Peyer's patch (tissue), 4 donors: ENCODE data around the gene C8B. TPM values are rescaled to one million over a fixed set of nuclear protein-coding genes. Genes with fewer than 3 reads are reported as not detected.

ENCODE experiments used
- DNase-seq, 3 donors: peaks; one replicate each; pipeline ENCODE4 v3.0.0-alpha.2; 2017 to 2019
- H3K27ac ChIP-seq, 4 donors: fragments of 200-600 bp; sonication (generic); one replicate each; pipeline ENCODE4 v1.5.1; 2016 to 2019
- H3K27me3 ChIP-seq, 2 donors: fragments of 200-600 bp; sonication (generic); one replicate each; pipeline ENCODE4 v1.5.1; 2019
- H3K36me3 ChIP-seq, 3 donors: fragments of 200-600 bp; sonication (generic); one replicate each; pipeline ENCODE4 v1.5.1; 2016 to 2019
- H3K4me1 ChIP-seq, 4 donors: fragments of 200-600 bp; sonication (generic); one replicate each; pipeline ENCODE4 v1.5.1; 2016 to 2019
- H3K4me3 ChIP-seq, 4 donors: fragments of 200-600 bp; sonication (generic); 1 replicate in 3 of 4; 2 replicates in 1 of 4; pipeline ENCODE4 v1.5.1; 2016 to 2019; ENCODE audit warnings: mild to moderate bottlenecking in 1 of 4
- H3K9me3 ChIP-seq, 4 donors: fragments of 200-600 bp; sonication (generic); one replicate each; pipeline ENCODE4 v1.5.1; 2016 to 2019; ENCODE audit warnings: mild to moderate bottlenecking in 1 of 4
- POLR2A ChIP-seq, 2 donors: fragments of 450-650 bp; IDR thresholded peaks; one replicate each; pipeline ENCODE4 v1.5.1; 2017; ENCODE audit warnings: antibody characterized with exemption in 2 of 2, mild to moderate bottlenecking in 2 of 2, moderate library complexity in 2 of 2
- total RNA-seq, 4 donors: library from RNA; depleted of rRNA; stranded (reverse); fragments of >200 nt; gene quantifications; one replicate each; pipeline ENCODE4 v1.1.0, GENCODE V29; 2016
- TF ChIP-seq, protein P1 (sequence below), 6 experiments: fragments of 450-650 bp in 4 of 6; fragments of 200-600 bp in 2 of 6; sonication (generic) in 1 of 6; IDR thresholded peaks; one replicate each; pipeline ENCODE4 v1.5.1; 2017 to 2019; ENCODE audit warnings: antibody characterized with exemption in 6 of 6, mild to moderate bottlenecking in 3 of 6, moderate library complexity in 1 of 6

C8B gene
- total RNA-seq, 4 donors from 2014 or later: not detected

DNA sequence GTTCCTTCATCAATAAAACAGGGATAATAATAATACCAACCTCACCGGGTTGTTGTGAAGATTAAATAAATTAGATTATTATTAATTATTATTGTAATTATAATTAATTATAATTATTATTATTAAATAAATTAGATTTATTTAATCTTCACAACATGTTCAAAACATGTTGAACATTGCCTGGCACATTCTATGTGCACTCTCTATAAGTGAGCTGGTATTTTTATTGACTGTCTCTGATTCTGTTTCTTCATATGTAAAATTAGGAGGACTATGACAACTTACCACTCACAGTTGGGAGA is 834 bp upstream of the C8B start:
- Histone ChIP-seq H3K36me3 (no peaks in the 10 kb centered on the region), H3K9me3 (no peaks in the 10 kb centered on the region), H3K4me3 (no peak overlapping the region), H3K27me3 (no peaks in the 10 kb centered on the region), H3K27ac (no peak overlapping the region), H3K4me1 (no peaks in the 10 kb centered on the region)
- no peak for DNase-seq
- TF ChIP-seq POLR2A (IDR thresholded peaks at IDR 0.05): no peak
- TF ChIP-seq, protein P1, sequence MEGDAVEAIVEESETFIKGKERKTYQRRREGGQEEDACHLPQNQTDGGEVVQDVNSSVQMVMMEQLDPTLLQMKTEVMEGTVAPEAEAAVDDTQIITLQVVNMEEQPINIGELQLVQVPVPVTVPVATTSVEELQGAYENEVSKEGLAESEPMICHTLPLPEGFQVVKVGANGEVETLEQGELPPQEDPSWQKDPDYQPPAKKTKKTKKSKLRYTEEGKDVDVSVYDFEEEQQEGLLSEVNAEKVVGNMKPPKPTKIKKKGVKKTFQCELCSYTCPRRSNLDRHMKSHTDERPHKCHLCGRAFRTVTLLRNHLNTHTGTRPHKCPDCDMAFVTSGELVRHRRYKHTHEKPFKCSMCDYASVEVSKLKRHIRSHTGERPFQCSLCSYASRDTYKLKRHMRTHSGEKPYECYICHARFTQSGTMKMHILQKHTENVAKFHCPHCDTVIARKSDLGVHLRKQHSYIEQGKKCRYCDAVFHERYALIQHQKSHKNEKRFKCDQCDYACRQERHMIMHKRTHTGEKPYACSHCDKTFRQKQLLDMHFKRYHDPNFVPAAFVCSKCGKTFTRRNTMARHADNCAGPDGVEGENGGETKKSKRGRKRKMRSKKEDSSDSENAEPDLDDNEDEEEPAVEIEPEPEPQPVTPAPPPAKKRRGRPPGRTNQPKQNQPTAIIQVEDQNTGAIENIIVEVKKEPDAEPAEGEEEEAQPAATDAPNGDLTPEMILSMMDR (IDR thresholded peaks at IDR 0.05): no peak

DNA sequence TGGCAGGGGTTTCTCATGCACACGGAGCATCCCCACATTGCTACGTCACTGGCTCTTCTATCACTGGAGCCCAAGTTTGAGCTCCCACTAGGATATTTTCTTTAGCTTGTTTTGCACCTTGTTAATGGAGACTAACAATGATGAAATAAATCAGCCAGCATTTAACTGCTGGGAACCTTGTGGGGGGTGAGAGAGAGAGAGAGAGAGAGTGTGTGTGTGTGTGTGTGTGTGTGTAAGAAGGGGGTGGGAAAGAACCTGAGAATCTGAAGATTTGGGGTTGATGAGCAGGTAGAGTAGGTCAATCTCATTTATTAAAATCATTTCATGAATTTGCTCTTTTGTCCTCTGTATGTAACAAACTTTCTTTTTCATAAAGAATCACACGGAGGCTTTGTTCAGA is 624 bp downstream of the C8B start:
- Histone ChIP-seq H3K27ac (no peak overlapping the region), H3K4me1 (no peaks in the 10 kb centered on the region), H3K9me3 (no peaks in the 10 kb centered on the region), H3K36me3 (no peaks in the 10 kb centered on the region), H3K4me3 (peak overlapping the region in 1 of 4 donors; percentile 11), H3K27me3 (no peaks in the 10 kb centered on the region)
- no peak for TF ChIP-seq POLR2A (IDR thresholded peaks at IDR 0.05)
- TF ChIP-seq, protein P1 (IDR thresholded peaks at IDR 0.05): no peak
- DNase-seq: no peak

DNA sequence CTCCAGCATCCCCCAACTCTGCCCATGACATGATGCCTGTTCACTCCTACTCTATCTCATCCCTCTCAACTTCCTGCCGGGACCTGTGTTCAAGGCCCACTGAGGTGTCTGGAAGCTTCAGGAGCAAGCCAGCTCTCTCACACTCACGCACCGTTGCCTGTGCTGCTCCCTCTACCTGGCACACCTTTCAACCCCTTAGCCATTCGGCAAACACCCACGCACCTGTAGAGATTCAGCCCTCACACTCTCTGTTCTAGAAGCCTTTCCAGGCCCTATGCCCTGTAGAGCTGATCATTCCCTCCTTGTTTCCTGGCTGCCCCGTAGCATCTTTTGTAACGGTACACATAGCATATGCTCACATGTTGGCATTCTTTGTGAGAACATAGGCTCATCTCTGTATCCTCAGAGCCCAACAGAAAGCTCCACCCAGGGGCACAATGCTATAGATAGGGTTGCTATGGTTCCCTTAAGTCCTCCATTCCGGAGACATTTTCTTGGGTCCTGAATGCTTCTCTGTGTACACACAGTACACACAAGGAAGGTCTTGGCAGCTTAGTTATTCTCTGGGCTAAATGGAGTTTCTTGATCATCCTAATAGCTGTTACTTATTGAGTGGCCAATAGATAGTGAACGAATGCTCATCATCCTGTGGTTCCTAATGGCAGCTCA is 1.3 kb downstream of the C8B start:
- H3K4me1 ChIP-seq: no peaks in the 10 kb centered on the region
- no peaks in the 10 kb centered on the region for H3K9me3 ChIP-seq
- no peak overlapping the region for H3K4me3 ChIP-seq
- DNase-seq: no peak
- H3K27me3 ChIP-seq: no peaks in the 10 kb centered on the region
- TF ChIP-seq, protein P1 (IDR thresholded peaks at IDR 0.05): no peak
- no peak for TF ChIP-seq POLR2A (IDR thresholded peaks at IDR 0.05)
- H3K36me3 ChIP-seq: no peaks in the 10 kb centered on the region
- no peak overlapping the region for H3K27ac ChIP-seq

DNA sequence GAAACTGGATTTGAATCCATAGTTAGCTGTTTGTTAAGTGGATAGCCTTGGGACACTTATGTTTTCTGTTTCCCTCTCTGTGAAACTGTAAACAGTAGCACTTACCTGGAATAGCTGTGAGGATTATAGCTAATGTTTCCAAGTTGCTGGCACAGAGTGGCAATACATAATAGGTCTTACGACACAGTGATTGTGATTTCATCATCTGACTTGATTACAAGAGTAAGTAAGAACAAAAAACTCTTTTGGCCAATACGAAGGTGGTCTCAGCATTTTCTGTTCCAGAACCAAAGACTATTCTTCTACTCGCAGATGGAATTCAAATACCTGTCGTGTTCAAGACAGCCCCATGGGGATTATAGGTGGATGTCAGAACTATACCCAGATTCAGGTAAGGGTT is 2.1 kb downstream of the C8B start:
- Histone ChIP-seq H3K27ac (no peak overlapping the region), H3K4me3 (no peak overlapping the region), H3K27me3 (no peaks in the 10 kb centered on the region), H3K36me3 (no peaks in the 10 kb centered on the region), H3K4me1 (no peaks in the 10 kb centered on the region), H3K9me3 (no peaks in the 10 kb centered on the region)
- no peak for DNase-seq
- TF ChIP-seq POLR2A (IDR thresholded peaks at IDR 0.05): no peak
- TF ChIP-seq, protein P1 (IDR thresholded peaks at IDR 0.05): no peak

DNA sequence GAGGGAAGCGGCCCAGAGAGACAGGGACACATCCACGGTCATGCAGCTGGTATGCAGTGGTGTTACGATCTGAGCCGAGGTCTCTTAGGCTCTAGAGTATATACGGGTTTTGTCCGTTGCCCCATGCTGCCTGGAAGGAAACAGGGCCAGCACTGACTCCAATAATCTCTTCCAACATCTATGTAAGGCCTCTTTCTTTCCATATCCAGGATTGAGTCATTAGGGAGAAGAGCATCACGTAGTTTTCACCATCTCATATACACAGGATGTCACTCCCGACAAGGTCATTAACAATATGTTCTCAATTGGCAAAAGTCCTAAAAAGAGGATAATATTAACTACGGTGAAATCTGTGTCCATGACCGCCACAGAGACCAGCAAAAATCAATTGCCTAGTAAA is 4.4 kb downstream of the C8B start:
- Histone ChIP-seq H3K4me3 (no peak overlapping the region), H3K4me1 (peaks cover 0 to 7% (median 0%) of the 10 kb centered on the region in 4 donors), H3K27ac (no peak overlapping the region), H3K27me3 (no peaks in the 10 kb centered on the region), H3K36me3 (no peaks in the 10 kb centered on the region), H3K9me3 (no peaks in the 10 kb centered on the region)
- DNase-seq: no peak
- TF ChIP-seq POLR2A (IDR thresholded peaks at IDR 0.05): no peak
- TF ChIP-seq, protein P1 (IDR thresholded peaks at IDR 0.05): no peak

DNA sequence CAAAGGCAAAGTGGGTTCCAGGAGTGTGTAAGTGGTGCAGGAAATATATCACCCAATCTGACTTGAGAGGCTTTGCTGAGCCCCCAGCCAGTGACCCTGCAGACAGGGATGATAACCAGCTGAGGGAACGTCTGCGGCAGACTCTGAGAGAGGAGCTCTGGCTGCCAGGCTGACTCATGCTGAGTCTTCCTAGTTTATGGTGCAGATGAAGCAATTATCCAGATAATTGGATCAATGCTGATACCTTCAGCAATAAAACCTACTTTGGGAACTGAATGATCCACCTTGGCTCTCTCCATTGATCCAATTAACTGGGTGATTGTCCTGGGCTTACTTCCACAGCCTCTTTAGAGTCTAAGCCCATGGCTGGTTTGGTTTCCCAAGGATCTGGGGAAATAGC is 7.3 kb downstream of the C8B start:
- DNase-seq: peak in 2 of 3 donors; percentile 54 to 68
- peak overlapping the region in 1 of 4 donors; percentile 6 for H3K4me3 ChIP-seq
- peaks cover 0 to 7% (median 0%) of the 10 kb centered on the region in 4 donors for H3K4me1 ChIP-seq
- no peak for TF ChIP-seq POLR2A (IDR thresholded peaks at IDR 0.05)
- TF ChIP-seq, protein P1 (IDR thresholded peaks at IDR 0.05): no peak
- no peaks in the 10 kb centered on the region for H3K27me3 ChIP-seq
- H3K9me3 ChIP-seq: no peaks in the 10 kb centered on the region
- H3K27ac ChIP-seq: no peak overlapping the region
- H3K36me3 ChIP-seq: no peaks in the 10 kb centered on the region
